Prostate gland (tissue), 2 donors: ENCODE results near the gene TRRAP. TPM values are rescaled to one million over a fixed set of nuclear protein-coding genes. Genes with fewer than 3 reads are reported as not detected.

Experiments
- DNase-seq: peaks from one replicate; pipeline ENCODE4 v3.0.0-alpha.2; 2019; ENCODE audit warnings: low spot score
- H3K27ac ChIP-seq, 2 donors: fragments of 200-600 bp; sonication (generic); 2 replicates each; pipeline ENCODE4 v1.5.1; 2017 to 2019
- H3K27me3 ChIP-seq: fragments of 200-600 bp; sonication (generic); replicated peaks from 2 replicates; pipeline ENCODE4 v1.5.1; 2019; ENCODE audit not compliant: insufficient read depth
- H3K36me3 ChIP-seq, 2 donors: fragments of 200-600 bp; sonication (generic); 1 replicate in 1 of 2; 2 replicates in 1 of 2; pipeline versions ENCODE4 v1.5.1 to v1.8.1; 2017 to 2019
- H3K4me1 ChIP-seq: fragments of 200-600 bp; sonication (generic); replicated peaks from 2 replicates; pipeline ENCODE4 v1.5.1; 2019
- H3K4me3 ChIP-seq, 2 donors: fragments of 200-600 bp; sonication (generic); 2 replicates each; pipeline ENCODE4 v1.5.1; 2017 to 2019
- H3K9me3 ChIP-seq: fragments of 200-600 bp; sonication (generic); 2 replicates; pipeline ENCODE4 v1.5.1; 2017
- POLR2A ChIP-seq: fragments of 450-650 bp; IDR thresholded peaks from one replicate; pipeline ENCODE4 v1.6.1; 2016; ENCODE audit warnings: antibody characterized with exemption, mild to moderate bottlenecking
- POLR2AphosphoS5 ChIP-seq: sonication (generic); formaldehyde crosslinking; IDR thresholded peaks from one replicate; pipeline ENCODE4 v1.6.1; 2017; ENCODE audit warnings: antibody characterized with exemption
- whole genome bisulfite sequencing: methylation state at CpG from one replicate; pipeline ENCODE4 v1.1.5; 2018; 5-methylcytosine and 5-hydroxymethylcytosine counted together
- intact Hi-C: fragments of 100-400 bp; cut with DNase I; formaldehyde crosslinking; loops from one replicate; pipeline ENCODE4 v1.14.2; 2022
- total RNA-seq, 2 donors: library from RNA; depleted of rRNA; stranded (reverse); fragments of >200 nt; gene quantifications; one replicate each; pipeline ENCODE4 v1.1.0, GENCODE V29; 2016
- TF ChIP-seq, protein P1 (sequence below), 4 experiments: fragments of 200-600 bp in 2 of 4; fragments of 450-650 bp in 2 of 4; sonication (generic) in 2 of 4; IDR thresholded peaks; 1 replicate in 3 of 4; 2 replicates in 1 of 4; pipeline ENCODE4 v1.5.1; 2016 to 2019; ENCODE audit warnings: antibody characterized with exemption in 4 of 4, mild to moderate bottlenecking in 2 of 4, moderate library complexity in 2 of 4

Gene TRRAP
- total RNA-seq, 2 donors from 2014 or later, result 38.3 to 87.4 TPM

DNA sequence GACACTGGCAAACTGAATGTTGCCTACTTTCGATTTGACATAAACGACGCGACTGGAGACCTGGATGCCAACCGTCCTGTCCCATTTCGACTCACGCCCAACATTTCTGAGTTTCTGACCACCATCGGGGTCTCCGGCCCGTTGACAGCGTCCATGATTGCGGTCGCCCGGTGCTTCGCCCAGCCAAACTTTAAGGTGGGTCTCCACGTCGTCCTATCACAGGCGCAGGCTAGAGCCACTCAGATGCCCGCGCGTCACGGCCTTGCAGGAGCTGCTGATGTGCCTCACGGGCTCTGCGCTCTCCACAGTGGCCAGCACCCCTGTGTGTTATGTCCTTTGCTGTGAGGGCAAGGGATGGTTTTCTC is 133.0 kb downstream of the TRRAP start:
- intact Hi-C loops, result no loop called here
- 98% methylated on average over 24 of the region's 24 CpGs for WGBS
- Histone ChIP-seq H3K4me1 (no peaks in the 10 kb centered on the region), H3K27ac (no peak overlapping the region), H3K4me3 (no peak overlapping the region), H3K36me3 (peaks cover 9 to 25% of the 10 kb centered on the region in 2 donors), H3K27me3 (no peaks in the 10 kb centered on the region), H3K9me3 (no peaks in the 10 kb centered on the region)
- TF ChIP-seq POLR2AphosphoS5, result no peak
- DNase-seq, result no peak

DNA sequence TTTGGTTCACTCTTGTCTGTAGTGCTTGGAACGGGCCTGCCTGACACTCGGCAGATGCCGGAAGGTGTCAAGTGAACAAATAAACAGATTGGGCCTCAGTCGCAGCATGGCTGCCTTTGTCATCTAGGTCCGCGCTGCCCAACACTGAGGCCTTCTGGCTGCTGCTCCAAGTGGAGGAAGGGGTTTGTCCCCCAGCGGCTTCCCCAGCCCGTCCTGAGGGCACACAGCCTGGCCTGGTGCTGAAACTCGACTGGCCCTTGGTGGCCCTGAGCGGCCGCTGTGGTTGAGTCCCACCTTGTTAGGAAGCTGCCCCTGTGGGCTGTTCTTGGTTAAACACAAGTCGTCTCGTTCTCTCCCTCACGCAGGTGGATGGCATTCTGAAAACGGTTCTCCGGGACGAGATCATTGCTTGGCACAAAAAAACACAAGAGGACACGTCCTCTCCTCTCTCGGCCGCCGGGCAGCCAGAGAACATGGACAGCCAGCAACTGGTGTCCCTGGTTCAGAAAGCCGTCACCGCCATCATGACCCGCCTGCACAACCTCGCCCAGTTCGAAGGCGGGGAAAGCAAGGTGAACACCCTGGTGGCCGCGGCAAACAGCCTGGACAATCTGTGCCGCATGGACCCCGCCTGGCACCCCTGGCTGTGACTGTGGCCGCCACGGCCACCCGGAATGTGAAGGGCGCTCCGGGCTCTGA is 133.5 kb downstream of the TRRAP start:
- no peak overlapping the region for H3K4me3 ChIP-seq
- intact Hi-C loops, result no loop called here
- H3K36me3 ChIP-seq, result peaks cover 9 to 25% of the 10 kb centered on the region in 2 donors
- H3K4me1 ChIP-seq, result no peaks in the 10 kb centered on the region
- no peak overlapping the region for H3K27ac ChIP-seq
- TF ChIP-seq POLR2AphosphoS5 (no peak), POLR2A (no peak)
- TF ChIP-seq, protein P1, sequence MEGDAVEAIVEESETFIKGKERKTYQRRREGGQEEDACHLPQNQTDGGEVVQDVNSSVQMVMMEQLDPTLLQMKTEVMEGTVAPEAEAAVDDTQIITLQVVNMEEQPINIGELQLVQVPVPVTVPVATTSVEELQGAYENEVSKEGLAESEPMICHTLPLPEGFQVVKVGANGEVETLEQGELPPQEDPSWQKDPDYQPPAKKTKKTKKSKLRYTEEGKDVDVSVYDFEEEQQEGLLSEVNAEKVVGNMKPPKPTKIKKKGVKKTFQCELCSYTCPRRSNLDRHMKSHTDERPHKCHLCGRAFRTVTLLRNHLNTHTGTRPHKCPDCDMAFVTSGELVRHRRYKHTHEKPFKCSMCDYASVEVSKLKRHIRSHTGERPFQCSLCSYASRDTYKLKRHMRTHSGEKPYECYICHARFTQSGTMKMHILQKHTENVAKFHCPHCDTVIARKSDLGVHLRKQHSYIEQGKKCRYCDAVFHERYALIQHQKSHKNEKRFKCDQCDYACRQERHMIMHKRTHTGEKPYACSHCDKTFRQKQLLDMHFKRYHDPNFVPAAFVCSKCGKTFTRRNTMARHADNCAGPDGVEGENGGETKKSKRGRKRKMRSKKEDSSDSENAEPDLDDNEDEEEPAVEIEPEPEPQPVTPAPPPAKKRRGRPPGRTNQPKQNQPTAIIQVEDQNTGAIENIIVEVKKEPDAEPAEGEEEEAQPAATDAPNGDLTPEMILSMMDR (IDR thresholded peaks at IDR 0.05), result no peak
- 94% methylated on average over 36 of the region's 36 CpGs for WGBS
- DNase-seq, result no peak
- no peaks in the 10 kb centered on the region for H3K9me3 ChIP-seq
- no peaks in the 10 kb centered on the region for H3K27me3 ChIP-seq

DNA sequence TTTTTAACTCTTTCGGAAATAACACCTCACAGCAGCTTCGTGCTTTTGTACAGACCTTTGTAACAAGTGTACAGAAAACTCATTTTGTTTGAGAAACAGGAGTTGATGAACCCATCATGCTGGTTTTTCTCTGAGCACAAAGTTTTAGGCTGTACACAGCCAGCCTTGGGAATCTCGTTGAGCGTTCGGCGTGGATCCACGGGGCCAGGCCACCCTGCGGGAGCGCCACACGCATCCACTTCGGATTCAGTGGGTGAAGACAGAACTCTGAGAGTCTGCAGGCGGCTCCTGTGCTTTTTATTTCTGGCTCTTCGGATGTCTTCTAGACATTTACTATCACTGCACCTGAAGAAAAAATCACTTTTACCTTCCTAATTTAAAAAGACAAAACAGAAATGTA is 134.4 kb downstream of the TRRAP start:
- no peaks in the 10 kb centered on the region for H3K4me1 ChIP-seq
- H3K27me3 ChIP-seq, result no peaks in the 10 kb centered on the region
- no peak overlapping the region for H3K4me3 ChIP-seq
- DNase-seq, result no peak
- no peaks in the 10 kb centered on the region for H3K9me3 ChIP-seq
- H3K36me3 ChIP-seq, result peaks cover 9 to 25% of the 10 kb centered on the region in 2 donors
- 92% methylated on average over 13 of the region's 13 CpGs for WGBS
- no peak overlapping the region for H3K27ac ChIP-seq
- TF ChIP-seq POLR2A (no peak), POLR2AphosphoS5 (no peak)
- TF ChIP-seq, protein P1 (IDR thresholded peaks at IDR 0.05), result no peak
- intact Hi-C loops, result no loop called here

DNA sequence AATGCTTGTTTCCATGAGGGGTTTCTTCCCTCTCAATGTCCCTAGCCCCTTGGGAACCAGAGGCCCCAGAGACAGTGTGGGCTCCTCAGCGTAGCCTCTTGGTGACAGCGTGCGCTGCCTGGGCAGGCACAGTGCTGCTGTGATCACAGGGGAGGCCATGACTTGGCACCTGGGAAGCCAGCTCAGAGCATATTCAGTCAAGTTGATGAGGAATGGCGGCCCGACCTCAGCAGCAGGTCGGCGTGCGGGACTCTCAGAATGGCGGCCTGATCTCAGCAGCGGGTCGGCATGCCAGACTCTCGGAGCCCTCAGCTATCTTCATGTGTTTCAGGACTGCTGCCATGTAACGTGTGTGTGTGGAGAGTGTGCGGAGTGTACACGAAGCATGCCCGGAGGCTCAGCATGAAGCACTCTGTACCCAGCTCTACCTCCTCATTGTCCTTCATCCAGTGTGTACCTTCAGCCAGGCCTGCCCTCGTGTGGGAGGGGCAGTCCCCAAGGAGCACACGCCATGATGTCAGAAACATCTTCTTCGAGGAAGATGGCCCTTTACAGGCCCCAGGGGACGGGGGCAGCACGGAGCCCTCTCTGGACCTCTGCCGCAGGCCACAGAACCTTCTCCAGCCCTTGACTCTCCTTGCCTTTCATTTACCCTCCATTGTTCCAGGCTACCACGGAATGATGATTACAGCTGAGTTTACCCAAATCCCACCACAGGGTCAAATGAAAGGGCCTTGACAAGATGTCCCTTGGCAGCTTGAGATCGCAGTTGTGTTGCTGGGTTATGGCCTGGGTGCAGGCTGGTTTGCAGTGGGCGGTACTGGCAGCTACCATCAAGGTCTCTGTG is 135.2 kb downstream of the TRRAP start:
- H3K27me3 ChIP-seq, result no peaks in the 10 kb centered on the region
- H3K36me3 ChIP-seq, result peaks cover 9 to 25% of the 10 kb centered on the region in 2 donors
- intact Hi-C loops, result no loop called here
- TF ChIP-seq POLR2A (no peak), POLR2AphosphoS5 (no peak)
- TF ChIP-seq, protein P1 (IDR thresholded peaks at IDR 0.05), result no peak
- WGBS, result 94% methylated on average over 25 of the region's 25 CpGs
- H3K4me1 ChIP-seq, result no peaks in the 10 kb centered on the region
- DNase-seq, result no peak
- H3K27ac ChIP-seq, result no peak overlapping the region
- H3K4me3 ChIP-seq, result no peak overlapping the region
- H3K9me3 ChIP-seq, result no peaks in the 10 kb centered on the region

DNA sequence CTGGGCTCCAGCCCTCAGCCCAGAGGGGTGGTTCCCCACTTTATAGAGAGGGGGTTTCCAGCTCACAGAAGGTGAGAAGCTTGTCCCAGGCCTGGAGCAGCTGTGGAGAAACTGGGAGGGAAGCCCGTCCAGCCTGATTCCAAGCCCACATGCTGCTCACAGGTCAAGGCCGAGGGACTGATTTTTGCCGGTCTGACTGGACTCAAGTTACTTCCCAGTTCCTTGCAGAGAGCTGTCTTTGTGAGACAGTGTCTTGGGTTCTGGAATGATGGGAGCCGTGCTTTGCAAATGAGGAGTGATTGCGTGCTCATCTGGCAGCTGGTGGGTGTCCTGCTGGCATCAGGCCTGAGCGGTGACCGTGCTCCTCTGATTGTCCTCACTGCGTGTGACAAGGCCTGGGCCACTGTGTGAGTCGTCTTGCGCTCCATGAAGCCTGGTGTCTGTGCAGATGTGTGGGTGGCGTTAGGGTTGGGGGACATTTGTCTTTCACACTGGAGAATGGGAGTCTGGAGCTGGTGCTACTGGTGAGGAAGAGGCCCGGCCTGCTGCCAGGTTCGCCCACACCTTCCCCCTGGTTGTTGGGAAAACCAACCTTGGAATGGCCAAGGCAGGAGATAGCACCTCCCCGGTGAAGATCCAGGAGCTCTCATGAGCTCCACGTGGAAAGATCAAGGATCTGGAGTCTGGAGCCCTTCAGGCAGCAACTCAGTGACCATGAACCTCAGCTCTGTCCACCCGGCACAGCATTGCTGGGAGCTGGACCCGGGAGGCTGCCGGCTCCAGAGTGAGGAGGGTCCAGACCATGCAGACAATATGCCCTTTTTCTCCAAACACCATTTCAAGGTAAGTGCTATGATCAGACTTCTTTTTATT is 136.0 kb downstream of the TRRAP start:
- H3K4me3 ChIP-seq, result no peak overlapping the region
- WGBS, result 93% methylated on average over 18 of the region's 18 CpGs
- H3K36me3 ChIP-seq, result peaks cover 9 to 25% of the 10 kb centered on the region in 2 donors
- TF ChIP-seq POLR2AphosphoS5, result no peak
- TF ChIP-seq, protein P1 (IDR thresholded peaks at IDR 0.05), result no peak
- TF ChIP-seq POLR2A, result no peak
- H3K27ac ChIP-seq, result no peak overlapping the region
- no peaks in the 10 kb centered on the region for H3K4me1 ChIP-seq
- intact Hi-C loops, result no loop called here
- no peaks in the 10 kb centered on the region for H3K9me3 ChIP-seq
- DNase-seq, result no peak
- H3K27me3 ChIP-seq, result no peaks in the 10 kb centered on the region
